Cortex of kidney (tissue), 1 donor: ENCODE measurements around the gene ABCC9.
"Not testable (repeated sequence)": the region's sequence is repeated elsewhere in the genome, so short reads cannot be mapped to it uniquely, and the experiment has no call there.

ENCODE experiments used
- DNase-seq: peaks from one replicate; lab custom pipeline; 2025; lab: John Stamatoyannopoulos, UW

ABCC9 gene

GRCh38 chr12:21933656-21934055 is 7.6 kb downstream of the ABCC9 start:
- no peak for DNase-seq

DNA sequence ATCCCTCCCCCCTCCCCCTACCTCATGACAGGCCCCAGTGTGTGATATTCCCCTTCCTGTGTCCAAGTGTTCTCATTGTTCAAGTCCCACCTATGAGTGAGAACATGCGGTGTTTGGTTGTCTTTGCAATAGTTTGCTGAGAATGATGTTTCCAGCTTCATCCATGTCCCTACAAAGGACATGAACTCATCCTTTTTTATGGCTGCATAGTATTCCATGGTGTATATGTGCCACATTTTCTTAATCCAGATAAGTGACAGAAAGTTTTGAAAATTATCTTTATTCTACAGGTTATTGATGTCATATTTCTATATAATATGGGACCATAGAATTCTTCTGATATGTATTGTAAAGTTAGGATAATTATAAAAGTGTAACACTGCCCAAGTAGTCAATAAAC is 11.3 kb downstream of the ABCC9 start:
- DNase-seq, result not testable (repeated sequence)

- no peak for DNase-seq
Observed at GRCh38 chr12:21925296-21925913, 15.8 kb downstream of the ABCC9 start.

- DNase-seq, result no peak
Observed at GRCh38 chr12:21921436-21921835, 19.8 kb downstream of the ABCC9 start.

DNA sequence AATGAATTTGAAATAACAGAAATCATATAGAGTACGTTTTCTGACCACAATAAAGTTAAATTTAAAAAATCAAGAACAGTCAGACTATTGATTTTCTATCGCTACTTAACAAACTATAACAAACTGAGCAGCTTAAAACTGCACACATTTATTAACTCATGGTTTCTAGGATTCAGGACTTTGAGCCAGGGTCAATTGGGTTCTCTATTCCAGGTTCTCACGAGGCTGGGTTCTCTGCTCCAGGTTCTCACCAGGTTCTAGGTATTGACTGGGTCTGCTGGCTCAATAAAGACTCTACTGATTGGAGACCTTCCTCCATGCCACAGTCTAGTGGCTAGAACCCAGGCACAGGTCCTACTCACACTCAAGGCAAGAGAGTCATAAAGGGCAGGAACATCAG is 22.8 kb downstream of the ABCC9 start:
- no peak for DNase-seq

DNA sequence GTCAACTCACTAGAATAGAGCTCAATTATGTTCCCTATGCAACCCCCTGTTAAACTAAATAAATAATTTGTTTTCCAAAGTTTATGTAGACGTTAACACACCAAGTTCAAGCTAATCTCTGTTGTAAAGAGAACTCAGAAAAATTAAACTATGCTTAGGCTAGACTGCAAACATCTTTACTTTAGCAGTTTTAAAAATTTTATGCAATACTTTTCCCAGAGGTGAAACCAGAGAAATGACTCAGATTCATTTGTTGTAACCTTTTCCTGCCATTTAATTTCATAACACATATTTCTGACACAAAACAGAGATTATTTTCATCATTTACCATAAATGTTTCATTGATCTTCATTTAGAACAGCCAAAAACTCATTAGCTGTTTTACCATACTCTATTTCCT is 27.4 kb downstream of the ABCC9 start:
- no peak for DNase-seq

GRCh38 chr12:21912318-21912717 is 28.9 kb downstream of the ABCC9 start:
- DNase-seq, result no peak

DNA sequence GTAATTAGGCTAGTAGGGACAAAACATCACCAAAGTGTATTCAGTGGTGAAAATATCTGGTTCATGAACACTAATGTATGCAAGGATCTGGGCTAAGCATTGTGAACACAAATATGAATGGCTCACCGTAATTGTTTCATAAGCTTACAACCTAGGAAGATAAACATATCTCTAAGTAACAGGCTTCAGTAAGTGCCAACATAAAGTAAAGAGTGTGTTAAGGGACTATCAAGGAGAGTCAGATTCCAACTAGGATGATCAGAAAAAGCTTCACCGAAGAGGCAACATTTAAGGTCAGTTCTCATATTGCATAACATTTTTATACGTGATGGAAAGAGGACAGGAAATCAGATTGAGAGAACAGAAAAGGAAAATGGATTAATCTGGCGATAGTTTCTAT is 29.4 kb downstream of the ABCC9 start:
- DNase-seq, result no peak

DNA sequence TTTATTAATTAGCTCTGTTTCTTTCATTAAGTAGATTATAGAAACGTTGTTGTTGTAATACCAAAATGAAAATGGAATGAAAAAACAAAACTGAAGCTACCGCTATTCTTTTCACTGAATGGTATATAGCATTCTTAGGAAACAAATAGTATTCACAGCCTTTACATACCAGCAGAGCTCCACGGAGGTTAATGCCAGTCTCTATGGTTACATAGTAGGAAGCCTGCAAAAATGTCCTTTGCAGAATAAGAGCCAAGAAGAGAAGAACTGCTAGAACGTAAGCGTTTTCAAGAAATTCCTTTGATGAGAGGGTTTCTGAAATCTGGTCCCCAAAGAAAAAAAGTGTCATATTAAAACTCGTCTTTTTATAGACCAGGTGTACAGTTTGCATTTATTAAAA is 30.6 kb downstream of the ABCC9 start:
- DNase-seq, result no peak

DNA sequence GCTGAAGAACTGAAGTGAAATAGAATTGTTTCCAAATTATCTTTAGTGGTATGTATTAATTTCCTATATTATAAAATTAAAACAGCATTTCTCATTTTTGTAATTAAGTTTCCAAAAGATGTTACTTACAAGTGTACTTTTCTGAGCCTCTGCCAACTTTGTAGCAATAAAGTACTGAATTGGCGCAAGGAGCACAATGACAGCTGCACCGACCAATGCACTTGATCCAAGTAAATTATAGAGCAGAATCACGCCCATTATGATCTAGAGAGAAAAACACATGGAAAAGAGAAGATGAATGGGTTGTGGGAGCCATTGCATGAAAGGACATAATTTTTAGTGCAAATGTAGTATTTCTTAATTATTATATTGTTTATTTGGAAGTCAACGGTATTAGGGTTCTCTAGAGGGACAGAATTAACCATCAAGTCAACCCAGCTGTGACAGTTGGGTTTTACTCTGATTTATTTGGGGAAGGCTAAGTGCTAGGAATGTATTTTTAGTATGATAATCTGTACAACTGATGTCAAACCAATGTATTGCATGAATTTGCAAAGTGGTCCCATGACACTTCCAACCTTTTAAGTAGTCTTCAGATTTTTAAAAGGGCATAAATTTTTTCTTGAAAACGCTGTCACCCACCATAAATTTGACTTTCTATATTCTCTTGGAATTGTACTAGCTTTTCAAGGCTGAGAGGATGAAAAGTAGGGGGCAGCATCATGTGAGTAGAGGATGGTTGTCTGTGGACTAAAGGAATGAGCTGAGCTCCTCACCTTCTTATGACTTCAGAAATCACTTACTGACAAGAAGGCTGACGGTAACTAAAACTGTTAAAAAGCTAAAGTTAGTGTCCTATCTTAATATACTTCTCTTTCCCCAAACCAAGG is 33.0 kb downstream of the ABCC9 start:
- DNase-seq, result no peak

DNA sequence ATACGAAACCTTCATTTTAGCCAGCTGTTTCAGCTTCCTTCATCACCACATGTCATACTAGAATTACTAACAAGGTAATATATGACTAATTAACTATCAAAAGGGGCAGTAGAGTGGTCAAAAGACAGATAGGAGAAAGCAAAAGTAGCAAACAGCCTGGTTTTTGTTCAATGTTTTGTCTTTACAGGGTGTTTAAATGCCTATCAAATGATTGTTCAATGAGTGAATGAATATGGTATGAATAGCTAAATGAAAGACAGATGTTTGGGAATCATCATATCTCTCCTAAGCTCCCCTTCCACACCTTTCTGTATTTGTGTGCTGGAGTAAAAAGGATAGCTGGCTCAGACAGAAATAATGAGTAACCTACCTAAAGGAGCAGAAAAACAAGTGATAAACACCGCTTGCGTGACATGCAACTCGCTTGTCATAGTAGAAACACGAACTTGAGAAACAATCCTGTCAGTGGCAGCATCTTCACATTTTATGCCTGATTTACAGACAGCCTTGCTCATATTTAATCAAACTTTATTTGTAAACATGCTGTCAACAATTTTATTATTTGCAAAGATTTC is 34.2 kb downstream of the ABCC9 start:
- no peak for DNase-seq

- DNase-seq, result not testable (repeated sequence)
Observed at GRCh38 chr12:21899532-21899931, 41.7 kb downstream of the ABCC9 start.

- no peak for DNase-seq
Observed at GRCh38 chr12:21895651-21896050, 45.6 kb downstream of the ABCC9 start.

DNA sequence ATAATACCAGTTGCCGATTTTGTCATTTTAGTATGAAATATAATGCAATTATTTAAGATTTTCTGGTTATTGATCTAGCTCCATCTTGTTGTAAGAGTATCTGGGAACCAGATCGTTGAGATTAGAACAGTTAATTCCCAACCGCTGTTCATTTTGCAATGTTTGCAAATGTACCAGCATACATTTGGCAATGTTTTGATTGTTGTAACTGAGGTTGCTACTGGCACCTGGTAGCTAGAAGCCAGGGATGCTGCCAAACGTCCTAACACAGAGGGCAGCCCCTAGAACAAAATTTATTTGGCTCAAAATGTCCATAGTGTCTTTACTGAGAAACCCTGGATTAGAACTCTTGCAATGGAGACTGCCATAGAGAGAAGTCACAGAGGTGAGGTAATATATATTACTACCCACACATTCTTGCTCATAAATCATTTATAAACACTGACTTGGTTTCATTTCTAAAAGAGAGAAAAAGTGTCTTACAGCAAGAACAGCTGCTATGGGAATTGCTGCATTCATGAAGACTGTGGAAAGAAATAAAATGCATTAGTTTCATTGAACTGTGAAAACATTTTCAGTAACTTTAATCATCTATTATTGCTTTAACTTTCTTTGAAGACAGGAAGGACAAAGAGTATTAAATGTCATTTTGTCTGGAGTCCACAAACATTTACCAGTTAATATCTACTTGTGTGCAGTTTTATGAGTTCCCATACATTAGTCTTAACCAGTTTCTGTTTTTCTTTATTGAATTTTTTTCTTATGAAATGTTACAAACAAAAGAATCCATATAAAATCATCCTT is 46.2 kb downstream of the ABCC9 start:
- DNase-seq, result no peak

DNA sequence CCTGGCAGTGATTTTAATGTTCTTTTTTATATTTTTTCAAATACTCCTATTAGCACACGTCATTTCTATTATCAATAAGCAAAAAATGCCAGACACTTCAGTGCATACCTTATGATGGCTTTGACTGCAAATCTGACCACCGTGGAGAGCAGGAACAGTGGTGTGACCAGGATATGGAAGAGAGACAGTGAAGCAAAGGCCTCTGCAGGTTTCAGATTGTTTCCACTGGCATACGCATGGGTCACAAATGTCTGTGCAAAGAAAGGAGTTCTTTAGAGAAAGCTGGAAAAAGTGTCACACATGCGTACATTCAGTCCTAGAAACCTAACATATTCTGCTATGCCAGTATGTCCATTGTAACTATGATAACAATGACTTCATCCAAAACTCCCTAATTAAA is 47.3 kb downstream of the ABCC9 start:
- DNase-seq, result no peak

DNA sequence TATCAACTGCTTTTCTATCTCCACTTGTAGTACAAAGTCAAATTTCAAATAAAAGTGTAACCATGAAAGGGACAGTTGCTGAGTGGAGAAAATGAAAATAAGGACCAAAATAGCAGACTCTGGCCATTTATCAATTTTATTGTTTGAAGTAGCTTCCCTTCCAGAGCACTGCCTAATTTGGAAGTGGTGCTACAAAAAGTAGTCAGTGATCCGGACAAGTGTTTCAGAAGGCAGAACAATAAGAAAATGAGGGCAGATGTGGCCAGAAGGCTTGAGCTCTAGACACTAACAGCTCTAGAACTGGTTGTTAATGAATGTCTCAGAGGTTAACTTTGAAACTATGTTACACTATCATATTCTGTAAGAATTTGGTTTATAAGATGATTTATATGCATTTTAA is 48.9 kb downstream of the ABCC9 start:
- DNase-seq, result no peak

DNA sequence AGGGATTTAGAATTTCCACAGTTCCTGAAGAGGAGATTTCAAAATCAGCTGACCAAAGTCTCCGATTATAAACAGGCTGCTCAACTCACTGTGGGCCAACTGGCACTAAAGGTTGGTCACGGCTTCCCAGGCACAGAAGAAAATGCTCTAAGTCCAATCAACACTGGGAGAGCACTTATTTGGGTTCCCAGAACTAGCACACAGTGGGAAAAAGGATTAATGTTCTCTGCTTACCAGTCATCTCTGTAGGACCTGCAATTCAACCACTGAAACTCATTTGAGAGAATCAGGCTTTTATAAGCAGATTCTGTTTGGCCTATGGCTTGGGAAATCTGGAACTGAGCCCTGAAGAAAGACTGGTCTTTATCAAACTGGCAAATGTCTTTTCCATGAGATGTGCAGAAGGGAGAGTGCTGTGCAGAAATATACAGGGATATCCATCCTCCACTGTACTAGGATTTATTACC is 49.4 kb downstream of the ABCC9 start:
- DNase-seq, result no peak

DNA sequence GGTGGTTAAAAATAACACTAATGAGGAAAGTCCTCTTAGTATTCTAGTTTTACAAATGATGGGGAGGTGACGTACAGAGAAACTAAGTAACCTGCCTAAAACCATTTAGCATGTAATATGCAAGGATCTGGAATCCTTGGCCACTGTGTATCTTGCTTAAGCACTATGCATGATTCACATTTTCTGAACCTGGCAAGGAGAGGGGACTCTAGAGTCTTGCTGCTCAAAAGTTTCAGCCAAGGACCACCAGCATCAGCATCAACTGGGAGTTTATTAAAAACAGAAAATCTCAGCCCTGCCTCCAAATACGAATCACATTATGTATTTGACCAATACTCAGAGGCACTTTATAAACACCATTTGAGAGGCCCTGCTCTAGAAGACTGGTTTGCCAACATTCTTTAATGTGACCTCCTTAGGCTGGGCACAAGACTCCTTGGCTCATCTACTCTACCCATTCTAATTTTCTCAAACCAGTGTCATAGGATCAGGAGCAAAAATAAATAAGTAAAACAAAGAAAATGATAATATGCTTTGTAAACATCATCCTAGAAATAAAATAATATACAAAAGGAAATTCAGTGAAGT is 52.9 kb downstream of the ABCC9 start:
- DNase-seq, result no peak

DNA sequence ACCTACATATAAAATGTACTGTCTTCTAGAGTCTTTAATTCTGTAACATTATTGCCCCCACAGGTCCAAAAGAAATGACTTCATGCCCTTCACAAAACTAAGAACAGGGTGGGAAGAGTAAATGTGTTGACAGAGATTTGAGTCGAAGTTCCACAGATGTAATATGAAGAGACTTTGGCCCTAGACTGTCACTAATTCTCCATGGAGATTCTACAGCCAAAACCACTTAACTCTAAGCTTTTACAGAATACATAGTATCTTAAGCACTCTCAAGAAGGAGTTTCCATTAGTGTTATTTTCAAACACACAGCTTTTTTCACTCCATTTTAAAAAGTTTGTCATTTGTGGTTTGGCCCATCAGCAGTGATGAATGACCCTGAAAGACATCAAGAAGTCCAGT is 56.3 kb downstream of the ABCC9 start:
- DNase-seq, result no peak

DNA sequence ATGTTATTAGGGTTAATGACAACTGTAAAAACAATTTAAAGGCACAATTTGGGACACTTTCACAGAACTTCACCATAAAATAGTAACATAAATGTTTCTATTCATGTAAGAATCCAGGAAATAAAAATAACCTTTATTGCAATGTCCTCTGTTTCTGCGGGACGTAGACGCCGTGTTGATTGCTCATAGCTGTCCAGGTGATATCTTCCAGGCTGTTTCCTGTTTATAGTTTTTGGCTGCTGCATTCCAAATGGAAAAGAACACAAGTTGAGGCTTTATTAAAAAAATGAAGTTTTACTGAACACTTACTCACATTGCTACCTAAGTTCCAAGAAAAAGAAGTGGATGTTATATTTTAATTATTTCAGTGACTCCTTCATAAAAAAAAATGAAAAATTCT is 58.6 kb downstream of the ABCC9 start:
- DNase-seq, result no peak

DNA sequence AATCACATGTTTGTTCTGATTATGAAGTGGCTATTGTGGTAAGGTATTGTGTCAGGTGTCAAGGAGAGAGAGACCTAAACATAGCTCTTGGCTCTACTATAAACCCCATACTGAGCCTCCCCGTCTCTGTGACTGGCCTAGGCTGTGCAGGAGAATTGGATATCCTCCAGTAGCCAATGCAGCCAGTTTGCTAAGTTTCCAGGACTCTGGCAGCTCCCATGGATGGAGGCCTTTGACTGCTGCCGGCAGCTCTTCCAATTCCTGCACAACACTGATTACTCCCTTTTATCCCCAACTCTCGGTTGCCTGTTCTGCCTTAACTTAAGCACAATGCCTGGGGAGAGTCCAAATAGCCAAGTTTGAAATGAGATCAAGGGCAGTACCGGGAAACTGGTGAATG is 59.3 kb downstream of the ABCC9 start:
- no peak for DNase-seq

GRCh38 chr12:21879312-21879711 is 61.9 kb downstream of the ABCC9 start:
- DNase-seq, result no peak
